NCI-H1105 treated with DMSO at 0.1 percent for 48 hours (cell line): ENCODE measurements around the gene GJC2.

Experiments used
- DNase-seq: peaks from one replicate; lab custom pipeline; 2025; lab: John Stamatoyannopoulos, UW

GJC2 gene

GRCh38 chr1:228114827-228115226 lies 34.9 kb upstream of the GJC2 start:
- DNase-seq: no peak

- DNase-seq: no peak
These were observed 32.4 kb upstream of the GJC2 start for GRCh38 chr1:228117335-228117734.

- DNase-seq: no peak
These were observed 31.7 kb upstream of the GJC2 start for GRCh38 chr1:228118040-228118439.

- DNase-seq: no peak
These were observed 29.4 kb upstream of the GJC2 start for GRCh38 chr1:228120351-228120750.

GRCh38 chr1:228120857-228121489 lies 28.8 kb upstream of the GJC2 start:
- DNase-seq: no peak

- no peak for DNase-seq
These were observed 26.7 kb upstream of the GJC2 start for GRCh38 chr1:228122921-228123441.

- DNase-seq: no peak
These were observed 26.2 kb upstream of the GJC2 start for GRCh38 chr1:228123505-228123904.

- no peak for DNase-seq
These were observed 24.5 kb upstream of the GJC2 start for GRCh38 chr1:228125185-228125584.

GRCh38 chr1:228131766-228132165 lies 18.0 kb upstream of the GJC2 start:
- no peak for DNase-seq

- DNase-seq: no peak
These were observed 15.1 kb upstream of the GJC2 start for GRCh38 chr1:228134591-228134990.

- no peak for DNase-seq
These were observed 12.8 kb upstream of the GJC2 start for GRCh38 chr1:228136901-228137300.

GRCh38 chr1:228139406-228139930 lies 10.3 kb upstream of the GJC2 start:
- DNase-seq: no peak

GRCh38 chr1:228139931-228140723 lies 9.6 kb upstream of the GJC2 start, which contains the start of gene GUK1:
GUK1 (plus strand) TSS chr1:228140279; CDS start chr1:228140303, 24 bp downstream.
- peak; percentile 94 for DNase-seq

GRCh38 chr1:228140724-228141225 lies 9.0 kb upstream of the GJC2 start:
- no peak for DNase-seq

GRCh38 chr1:228141226-228142044 lies 8.3 kb upstream of the GJC2 start:
- DNase-seq: no peak

- DNase-seq: no peak
These were observed 7.5 kb upstream of the GJC2 start for GRCh38 chr1:228142155-228142691.

GRCh38 chr1:228142701-228143136 lies 7.0 kb upstream of the GJC2 start:
- no peak for DNase-seq

- no peak for DNase-seq
These were observed 6.1 kb upstream of the GJC2 start for GRCh38 chr1:228143480-228144192.

GRCh38 chr1:228144193-228144992 lies 5.3 kb upstream of the GJC2 start:
- DNase-seq: no peak

GRCh38 chr1:228144993-228145343 lies 4.8 kb upstream of the GJC2 start:
- DNase-seq: no peak
